ENCODE results near the gene GRB2. TPM values are rescaled to one million over a fixed set of nuclear protein-coding genes. Genes with fewer than 3 reads are reported as not detected.
"Not testable (repeated sequence)": the region's sequence is repeated elsewhere in the genome, so short reads cannot be mapped to it uniquely, and the experiment has no call there.

The GRB2 gene
- total RNA-seq, 3 donors from 2014 or later, result 97.8 to 116 (median 102) TPM

- intact Hi-C loops (cut with DNase I, micrococcal nuclease), result no loop called here
- no peak for TF ChIP-seq CTCF (IDR thresholded peaks at IDR 0.05)
- ATAC-seq (no peak), DNase-seq (no peak)
- Histone ChIP-seq H3K4me3 (no peak overlapping the region), H3K9me3 (no peaks in the 10 kb centered on the region), H3K4me1 (ENCODE audit: low read depth) (peaks cover 19% of the 10 kb centered on the region), H3K36me3 (ENCODE audit: low read depth) (no peaks in the 10 kb centered on the region)
Observed at GRCh38 chr17:75380315-75380714, 25.2 kb downstream of the GRB2 start.

GRCh38 chr17:75379426-75379825, 26.1 kb downstream of the GRB2 start:
- DNase-seq; ATAC-seq; H3K9me3 ChIP-seq; intact Hi-C loops (cut with DNase I, micrococcal nuclease); H3K36me3 ChIP-seq (ENCODE audit: low read depth); H3K4me3 ChIP-seq: not testable (repeated sequence)
- H3K4me1 ChIP-seq (ENCODE audit: low read depth), result peaks cover 19% of the 10 kb centered on the region

GRCh38 chr17:75373280-75373679, 32.2 kb downstream of the GRB2 start:
- Histone ChIP-seq H3K36me3 (ENCODE audit: low read depth) (no peaks in the 10 kb centered on the region), H3K4me1 (ENCODE audit: low read depth) (no peaks in the 10 kb centered on the region), H3K4me3 (no peak overlapping the region), H3K9me3 (no peaks in the 10 kb centered on the region)
- intact Hi-C loops (cut with DNase I, micrococcal nuclease), result no loop called here
- no peak for TF ChIP-seq CTCF (IDR thresholded peaks at IDR 0.05)
- DNase-seq (no peak), ATAC-seq (no peak)

- intact Hi-C loops (cut with DNase I, micrococcal nuclease), result no loop called here
- no peak for ATAC-seq
- Histone ChIP-seq H3K4me3 (no peak overlapping the region), H3K36me3 (ENCODE audit: low read depth) (no peaks in the 10 kb centered on the region), H3K9me3 (no peaks in the 10 kb centered on the region), H3K4me1 (ENCODE audit: low read depth) (no peaks in the 10 kb centered on the region)
- no peak for DNase-seq
- no peak for TF ChIP-seq CTCF (IDR thresholded peaks at IDR 0.05)
Observed at GRCh38 chr17:75371981-75372380, 33.5 kb downstream of the GRB2 start.

GRCh38 chr17:75371339-75371738, 34.1 kb downstream of the GRB2 start:
- no peak for TF ChIP-seq CTCF (IDR thresholded peaks at IDR 0.05)
- no peaks in the 10 kb centered on the region for H3K4me1 ChIP-seq (ENCODE audit: low read depth)
- no peak for DNase-seq
- peak; percentile 50 for ATAC-seq
- no peaks in the 10 kb centered on the region for H3K36me3 ChIP-seq (ENCODE audit: low read depth)
- intact Hi-C loops (cut with DNase I, micrococcal nuclease), result no loop called here
- no peaks in the 10 kb centered on the region for H3K9me3 ChIP-seq
- no peak overlapping the region for H3K4me3 ChIP-seq

GRCh38 chr17:75370286-75370915, 35.1 kb downstream of the GRB2 start:
- intact Hi-C loops (cut with DNase I, micrococcal nuclease), result no loop called here
- H3K36me3 ChIP-seq (ENCODE audit: low read depth), result no peaks in the 10 kb centered on the region
- no peak for DNase-seq
- no peak for ATAC-seq
- TF ChIP-seq CTCF (IDR thresholded peaks at IDR 0.05), result no peak
- no peak overlapping the region for H3K4me3 ChIP-seq
- H3K4me1 ChIP-seq (ENCODE audit: low read depth), result peaks cover 6% of the 10 kb centered on the region
- no peaks in the 10 kb centered on the region for H3K9me3 ChIP-seq

- intact Hi-C loops (cut with DNase I, micrococcal nuclease); H3K4me3 ChIP-seq; ATAC-seq; H3K36me3 ChIP-seq (ENCODE audit: low read depth); H3K9me3 ChIP-seq; DNase-seq: not testable (repeated sequence)
- peaks cover 21% of the 10 kb centered on the region for H3K4me1 ChIP-seq (ENCODE audit: low read depth)
Observed at GRCh38 chr17:75367838-75368789, 37.4 kb downstream of the GRB2 start.

Data from mucosa of descending colon (tissue), 3 donors.